Choroid plexus epithelial cell (primary cell): ENCODE measurements around the gene CD300LF.
A peak's percentile ranks its signal among the peaks of the same experiment; 100 is the strongest.

Experiments
- DNase-seq: peaks from one replicate; pipeline ENCODE4 v3.0.0-alpha.2; 2010; ENCODE audit warnings: low read depth
- H3K4me3 ChIP-seq: 2 replicates; pipeline ENCODE4 v1.5.1; 2011; ENCODE audit warnings: low read depth, mild to moderate bottlenecking, control low read depth, low read length, moderate library complexity
- TF ChIP-seq, protein P1 (sequence below): conservative IDR thresholded peaks from 2 replicates; pipeline ENCODE4 v1.5.1; 2011; ENCODE audit warnings: low read depth, mild to moderate bottlenecking, control low read depth, inconsistent platforms, low read length, moderate library complexity

The CD300LF gene

DNA sequence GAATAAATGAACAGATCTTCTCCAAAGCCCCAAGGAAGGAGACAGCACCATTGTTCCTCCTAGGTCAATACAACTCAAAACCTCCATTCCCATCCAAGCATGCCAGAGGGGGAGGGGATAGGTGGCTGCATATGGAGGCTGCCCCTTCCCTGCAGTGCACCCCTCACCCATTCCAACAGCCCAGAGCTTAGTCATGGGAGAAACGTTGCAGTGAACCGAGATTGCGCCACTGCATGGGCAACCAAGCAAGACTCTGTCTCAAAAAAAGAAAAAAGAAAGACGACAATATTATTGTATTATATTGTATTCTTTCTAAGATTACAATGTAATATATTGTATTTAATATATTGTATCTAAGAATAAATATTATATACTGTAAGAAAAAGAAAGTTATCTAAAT is 52.8 kb downstream of the CD300LF start:
- TF ChIP-seq, protein P1, sequence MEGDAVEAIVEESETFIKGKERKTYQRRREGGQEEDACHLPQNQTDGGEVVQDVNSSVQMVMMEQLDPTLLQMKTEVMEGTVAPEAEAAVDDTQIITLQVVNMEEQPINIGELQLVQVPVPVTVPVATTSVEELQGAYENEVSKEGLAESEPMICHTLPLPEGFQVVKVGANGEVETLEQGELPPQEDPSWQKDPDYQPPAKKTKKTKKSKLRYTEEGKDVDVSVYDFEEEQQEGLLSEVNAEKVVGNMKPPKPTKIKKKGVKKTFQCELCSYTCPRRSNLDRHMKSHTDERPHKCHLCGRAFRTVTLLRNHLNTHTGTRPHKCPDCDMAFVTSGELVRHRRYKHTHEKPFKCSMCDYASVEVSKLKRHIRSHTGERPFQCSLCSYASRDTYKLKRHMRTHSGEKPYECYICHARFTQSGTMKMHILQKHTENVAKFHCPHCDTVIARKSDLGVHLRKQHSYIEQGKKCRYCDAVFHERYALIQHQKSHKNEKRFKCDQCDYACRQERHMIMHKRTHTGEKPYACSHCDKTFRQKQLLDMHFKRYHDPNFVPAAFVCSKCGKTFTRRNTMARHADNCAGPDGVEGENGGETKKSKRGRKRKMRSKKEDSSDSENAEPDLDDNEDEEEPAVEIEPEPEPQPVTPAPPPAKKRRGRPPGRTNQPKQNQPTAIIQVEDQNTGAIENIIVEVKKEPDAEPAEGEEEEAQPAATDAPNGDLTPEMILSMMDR = no peak
- no peak overlapping the region for H3K4me3 ChIP-seq
- DNase-seq = no peak

DNA sequence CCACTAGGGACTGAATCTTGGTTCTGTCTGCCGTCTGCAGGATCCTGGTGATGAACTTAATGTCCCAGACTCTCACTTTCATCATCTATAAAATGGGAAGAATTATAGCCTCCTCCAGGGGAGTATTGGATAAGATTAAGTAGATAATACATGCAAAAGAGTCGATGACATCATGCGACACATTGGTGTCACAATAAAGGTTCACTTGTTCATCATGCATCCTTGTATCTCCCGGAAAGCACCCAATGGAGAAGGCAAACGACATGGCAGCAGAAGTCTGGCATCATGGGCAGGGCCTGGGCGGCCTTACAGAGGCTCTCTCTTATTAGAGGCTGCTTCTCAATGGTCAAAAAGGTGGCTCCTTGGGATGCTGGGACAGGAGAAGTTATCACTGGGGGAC is 54.1 kb downstream of the CD300LF start:
- no peak overlapping the region for H3K4me3 ChIP-seq
- no peak for DNase-seq
- TF ChIP-seq, protein P1 = no peak

DNA sequence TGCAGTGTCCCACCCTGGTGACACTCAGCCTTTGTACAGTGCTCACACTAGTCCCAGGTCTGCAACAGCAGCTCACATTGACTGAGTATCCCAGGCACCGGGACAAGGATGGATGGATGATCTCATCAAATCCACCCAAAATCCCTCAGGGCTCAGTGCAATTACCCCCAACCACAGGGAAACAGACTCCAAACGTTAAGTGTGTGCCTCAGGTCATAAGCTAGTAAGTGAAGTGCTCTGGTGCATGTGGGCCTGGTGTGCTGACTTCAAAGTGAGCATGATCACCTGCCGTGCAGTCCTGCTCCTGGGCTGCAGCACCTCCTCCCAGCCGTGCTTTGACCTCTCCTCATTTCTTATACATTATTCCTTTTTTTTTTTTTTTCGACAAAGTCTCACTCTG is 58.0 kb downstream of the CD300LF start:
- TF ChIP-seq, protein P1 = no peak
- H3K4me3 ChIP-seq = no peak overlapping the region
- no peak for DNase-seq

DNA sequence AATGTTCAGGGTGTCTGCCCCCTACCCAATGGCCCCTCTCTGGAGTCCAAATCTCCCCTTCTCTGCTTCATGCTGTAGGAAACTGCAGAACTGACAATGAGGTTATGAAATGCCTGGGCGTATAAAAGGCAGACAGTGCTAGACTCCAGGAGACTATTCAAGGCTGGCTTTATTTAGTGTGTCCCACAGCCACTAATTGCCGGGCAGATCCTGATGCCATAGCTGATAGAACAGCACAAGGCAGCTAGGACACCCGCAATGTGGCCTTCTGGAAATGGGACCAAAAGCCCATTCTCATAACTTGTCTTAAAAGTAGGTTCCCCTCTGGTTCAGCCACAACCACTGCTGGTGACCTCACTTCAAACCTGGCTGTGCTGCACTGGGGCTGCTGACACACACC is 60.7 kb downstream of the CD300LF start:
- H3K4me3 ChIP-seq = no peak overlapping the region
- no peak for DNase-seq
- TF ChIP-seq, protein P1 = no peak

DNA sequence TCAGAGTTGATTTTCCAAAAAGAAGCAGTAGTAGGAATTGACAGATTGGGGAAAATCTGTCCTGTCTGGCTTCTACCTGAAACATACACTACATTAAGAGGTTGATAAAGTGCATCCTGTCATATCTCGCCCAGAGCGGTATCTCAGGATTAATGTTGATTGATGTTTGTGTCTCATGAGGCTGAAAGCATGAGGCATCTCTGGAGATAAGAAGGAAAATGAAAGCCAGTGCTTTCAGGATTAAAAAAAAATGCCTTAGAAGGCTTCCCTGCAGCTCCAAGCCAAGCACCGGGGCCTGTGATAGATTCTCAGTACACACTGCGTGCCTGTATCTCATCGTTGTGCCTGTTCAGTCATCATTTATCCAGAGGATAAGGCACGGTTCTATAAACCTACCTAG is 62.8 kb downstream of the CD300LF start:
- no peak overlapping the region for H3K4me3 ChIP-seq
- TF ChIP-seq, protein P1 = no peak
- no peak for DNase-seq

DNA sequence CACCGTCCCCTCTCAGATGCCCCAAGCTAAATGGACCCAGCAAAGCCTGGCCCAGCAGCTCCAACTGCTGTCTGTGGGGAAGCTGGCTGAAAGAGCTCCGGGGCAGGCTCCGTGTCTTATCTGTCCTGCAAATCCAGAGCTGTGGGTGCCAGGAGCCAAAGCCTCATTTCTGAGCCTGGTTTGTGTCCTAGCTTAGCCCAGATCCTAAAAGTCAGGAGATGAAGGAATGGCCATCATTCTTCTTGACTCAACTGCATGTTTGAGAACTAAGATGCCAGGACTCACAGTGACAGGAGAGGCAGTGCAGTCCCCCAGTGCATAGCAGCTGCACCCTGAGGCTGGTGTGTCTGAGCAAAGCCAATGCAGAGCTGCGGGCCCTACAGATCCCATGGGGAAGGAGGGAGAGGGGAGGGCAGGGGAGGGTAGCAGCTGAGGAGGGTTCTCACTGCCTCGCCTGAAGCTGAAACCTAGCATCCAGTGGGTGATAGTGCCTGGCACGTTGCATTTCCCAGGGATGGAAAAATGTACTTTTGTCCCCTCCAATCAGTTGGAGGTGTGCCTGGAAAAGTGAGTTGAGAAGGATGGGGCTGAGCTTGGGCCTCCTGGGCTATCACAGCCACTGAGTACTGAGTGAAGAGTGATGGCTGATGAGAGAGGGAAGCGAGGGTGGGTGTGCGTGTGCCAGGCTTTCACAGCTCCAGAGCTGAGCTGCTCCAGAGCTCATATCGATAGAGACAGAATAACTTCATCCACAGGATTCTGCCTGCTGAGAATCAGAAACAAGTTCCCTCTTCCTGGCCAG is 64.7 kb downstream of the CD300LF start:
- H3K4me3 ChIP-seq = no peak overlapping the region
- no peak for DNase-seq
- TF ChIP-seq, protein P1 = no peak

DNA sequence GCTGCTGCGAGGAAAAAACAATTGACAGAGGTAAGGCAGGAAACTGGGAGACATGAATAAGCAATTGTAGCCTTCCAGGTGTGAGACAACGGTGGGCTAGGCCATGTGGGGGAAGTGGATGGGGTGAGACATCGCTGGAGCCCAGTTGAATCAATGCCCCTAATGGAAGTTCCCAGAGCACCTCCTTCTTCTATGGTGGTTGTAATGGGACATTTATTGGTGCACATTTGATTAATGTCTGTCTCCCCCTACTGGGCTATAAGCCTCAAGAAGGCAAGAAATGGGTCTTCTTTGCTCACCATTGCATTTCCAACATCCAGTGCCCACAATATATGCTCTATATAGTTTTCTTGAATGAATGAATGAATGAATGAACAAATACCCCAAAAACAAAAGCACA is 66.5 kb downstream of the CD300LF start:
- TF ChIP-seq, protein P1 = peak; percentile 36
- DNase-seq = peak; percentile 16
- no peak overlapping the region for H3K4me3 ChIP-seq
